HepG2 (cell line): ENCODE data around the gene RPGRIP1. TPM values are rescaled to one million over a fixed set of nuclear protein-coding genes. Genes with fewer than 3 reads are reported as not detected.
A peak's percentile ranks its signal among the peaks of the same experiment; 100 is the strongest.

Experiments used
- ATM ChIP-seq: fragments of 450-650 bp; IDR thresholded peaks from 2 replicates; pipeline ENCODE4 v1.7.1; 2017; ENCODE audit warnings: mild to moderate bottlenecking, borderline replicate concordance
- CBX2 ChIP-seq, 2 experiments: fragments of 200-600 bp in 1 of 2; sonication (generic); formaldehyde crosslinking in 1 of 2; IDR thresholded peaks; 2 replicates each; pipeline versions ENCODE4 v1.7.0 to v1.8.1; 2018 to 2022; ENCODE audit warnings: low read depth in 2 of 2, low read length in 1 of 2, mild to moderate bottlenecking in 1 of 2, missing genetic modification reagents in 1 of 2
- GATA4 ChIP-seq: sonication (generic); IDR thresholded peaks from 2 replicates; pipeline ENCODE4 v1.6.1; 2016; ENCODE audit warnings: antibody characterized with exemption, low read depth, borderline replicate concordance
- KDM4B ChIP-seq: sonication (generic); formaldehyde crosslinking; IDR thresholded peaks from 2 replicates; pipeline ENCODE4 v1.4.0; 2020; ENCODE audit warnings: missing genetic modification reagents
- KLF12 ChIP-seq: sonication (generic); formaldehyde crosslinking; IDR thresholded peaks from 2 replicates; pipeline ENCODE4 v1.4.0; 2020; ENCODE audit warnings: missing genetic modification reagents, borderline replicate concordance
- POLR2AphosphoS2 ChIP-seq: IDR thresholded peaks from 2 replicates; pipeline ENCODE4 v1.6.1; 2011; ENCODE audit warnings: low read depth, low read length, improper control_type of control experiment
- RBM39 ChIP-seq: fragments of 200-400 bp; formaldehyde crosslinking; IDR thresholded peaks from one replicate; pipeline ENCODE4 v1.6.1; 2018; ENCODE audit warnings: antibody characterized with exemption, mild to moderate bottlenecking, low read depth, low read length; ENCODE audit not compliant: poor library complexity, severe bottlenecking
- REXO4 ChIP-seq: sonication (generic); formaldehyde crosslinking; IDR thresholded peaks from 2 replicates; pipeline ENCODE4 v1.8.0; 2022; ENCODE audit warnings: missing genetic modification reagents, mild to moderate bottlenecking, borderline replicate concordance
- SKI ChIP-seq: fragments of 450-650 bp; IDR thresholded peaks from one replicate; pipeline ENCODE4 v1.6.1; 2018; ENCODE audit warnings: mild to moderate bottlenecking; ENCODE audit not compliant: partially characterized antibody
- TCF12 ChIP-seq, 2 experiments: fragments of 450-650 bp in 1 of 2; sonication (generic) in 1 of 2; formaldehyde crosslinking in 1 of 2; IDR thresholded peaks; 2 replicates each; pipeline versions ENCODE4 v1.6.1 to v1.8.0; 2017 to 2022; ENCODE audit warnings: antibody characterized with exemption in 1 of 2, mild to moderate bottlenecking in 1 of 2, missing genetic modification reagents in 1 of 2, moderate library complexity in 1 of 2
- ZNF333 ChIP-seq: sonication (generic); formaldehyde crosslinking; IDR thresholded peaks from 2 replicates; pipeline ENCODE4 v1.4.0; 2020; ENCODE audit warnings: mild to moderate bottlenecking, missing genetic modification reagents, borderline replicate concordance
- ZNF607 ChIP-seq: sonication (generic); formaldehyde crosslinking; IDR thresholded peaks from 2 replicates; pipeline ENCODE4 v1.5.1; 2020; ENCODE audit warnings: missing genetic modification reagents, mild to moderate bottlenecking, borderline replicate concordance
- ZNF629 ChIP-seq: sonication (generic); formaldehyde crosslinking; conservative IDR thresholded peaks from 2 replicates; pipeline ENCODE4 v1.5.0; 2020; ENCODE audit warnings: missing genetic modification reagents
- ZNF644 ChIP-seq: IDR thresholded peaks from 2 replicates; pipeline ENCODE4 v1.6.1; 2016; ENCODE audit warnings: low read depth
- ZNF674 ChIP-seq: sonication (generic); formaldehyde crosslinking; IDR thresholded peaks from 2 replicates; pipeline ENCODE4 v1.5.0; 2020; ENCODE audit warnings: low read depth, mild to moderate bottlenecking, missing genetic modification reagents
- ZNF703 ChIP-seq: sonication (generic); formaldehyde crosslinking; IDR thresholded peaks from 2 replicates; pipeline ENCODE4 v1.5.1; 2020; ENCODE audit warnings: missing genetic modification reagents, mild to moderate bottlenecking, moderate library complexity, borderline replicate concordance
- polyA plus RNA-seq, 8 experiments: library from polyadenylated mRNA; depleted of rRNA in 3 of 8; stranded (reverse) in 7 of 8; unstranded in 1 of 8; fragments of >200 nt; fragmentation: Illumina TruSeq in 4 of 8; extraction: Trizol in 4 of 8; gene quantifications; 2 replicates each; pipeline versions ENCODE4 v1.2.1 to v1.2.3, GENCODE V29; 2011 to 2016; ENCODE audit warnings: low read depth in 4 of 8, missing spikeins in 1 of 8, mixed read lengths in 1 of 8; ENCODE audit not compliant: insufficient read depth in 1 of 8
- total RNA-seq, 5 experiments: library from RNA; depleted of rRNA; stranded (reverse); fragments of >200 nt; fragmentation: Illumina TruSeq; extraction: Trizol; gene quantifications; 2 replicates each; pipeline ENCODE4 v1.2.3, GENCODE V29; 2016; ENCODE audit warnings: low read depth in 1 of 5
- TF ChIP-seq, protein P1 (sequence below): sonication (generic); formaldehyde crosslinking; IDR thresholded peaks from 2 replicates; pipeline ENCODE4 v1.4.0; 2020; ENCODE audit warnings: missing genetic modification reagents
- TF ChIP-seq, protein P2 (sequence below): sonication (generic); formaldehyde crosslinking; conservative IDR thresholded peaks from 2 replicates; pipeline ENCODE4 v1.4.0; 2020; ENCODE audit warnings: missing genetic modification reagents
- TF ChIP-seq, protein P3 (sequence below): sonication (generic); formaldehyde crosslinking; IDR thresholded peaks from 2 replicates; pipeline ENCODE4 v1.4.0; 2020; ENCODE audit warnings: missing genetic modification reagents
- TF ChIP-seq, protein P4 (sequence below): sonication (generic); formaldehyde crosslinking; IDR thresholded peaks from 2 replicates; pipeline ENCODE4 v1.5.0; 2020; ENCODE audit warnings: missing genetic modification reagents

The RPGRIP1 gene
- total and polyA plus RNA-seq, 2 of the 13 experiments (the other 11 are each of a cell fraction or from before 2014, with no cell fraction given): 0.13 to 1.1 TPM

DNA sequence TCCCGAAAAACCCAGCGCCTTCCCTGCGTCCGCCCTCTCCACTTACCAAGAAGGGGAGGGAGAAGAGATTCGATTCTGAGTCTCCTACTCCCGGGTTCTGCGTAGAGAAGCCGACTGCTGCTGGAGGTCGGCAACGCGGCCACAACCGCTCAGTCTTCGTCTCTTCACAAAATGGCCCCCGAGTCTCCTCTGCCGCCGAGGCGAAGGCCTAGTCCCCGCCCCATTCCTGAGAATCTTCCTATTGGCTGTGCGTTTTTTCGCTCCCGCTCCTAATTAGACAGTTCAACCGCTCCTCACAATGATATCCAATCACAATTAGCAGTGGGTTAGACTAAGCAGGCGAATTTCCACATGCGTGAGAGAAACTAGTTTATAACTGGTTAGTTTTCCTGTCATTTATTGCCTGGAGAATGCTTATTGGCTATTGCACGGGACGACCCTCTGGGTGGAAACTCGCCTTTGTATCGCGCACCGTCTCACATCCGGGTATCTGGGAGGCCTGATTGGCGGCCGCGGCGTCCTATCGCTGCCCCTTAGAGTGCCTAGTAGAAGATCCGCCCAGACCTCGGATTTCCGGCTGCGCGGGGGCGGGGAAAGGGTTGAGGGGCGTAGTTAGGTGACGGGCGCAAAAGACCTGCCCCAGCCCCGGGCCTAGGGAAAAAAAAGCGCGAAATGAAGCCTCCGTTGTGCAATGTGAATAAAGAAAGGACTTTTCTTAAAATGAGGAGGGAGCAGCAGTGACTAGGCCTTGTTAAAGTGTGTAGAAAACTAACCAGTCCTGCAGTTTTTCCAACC is 10.4 kb upstream of the RPGRIP1 start, which contains the start of gene HNRNPC (continued):
- TF ChIP-seq, protein P1, sequence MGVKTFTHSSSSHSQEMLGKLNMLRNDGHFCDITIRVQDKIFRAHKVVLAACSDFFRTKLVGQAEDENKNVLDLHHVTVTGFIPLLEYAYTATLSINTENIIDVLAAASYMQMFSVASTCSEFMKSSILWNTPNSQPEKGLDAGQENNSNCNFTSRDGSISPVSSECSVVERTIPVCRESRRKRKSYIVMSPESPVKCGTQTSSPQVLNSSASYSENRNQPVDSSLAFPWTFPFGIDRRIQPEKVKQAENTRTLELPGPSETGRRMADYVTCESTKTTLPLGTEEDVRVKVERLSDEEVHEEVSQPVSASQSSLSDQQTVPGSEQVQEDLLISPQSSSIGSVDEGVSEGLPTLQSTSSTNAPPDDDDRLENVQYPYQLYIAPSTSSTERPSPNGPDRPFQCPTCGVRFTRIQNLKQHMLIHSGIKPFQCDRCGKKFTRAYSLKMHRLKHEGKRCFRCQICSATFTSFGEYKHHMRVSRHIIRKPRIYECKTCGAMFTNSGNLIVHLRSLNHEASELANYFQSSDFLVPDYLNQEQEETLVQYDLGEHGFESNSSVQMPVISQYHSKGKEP (CRISPR knock-in tag): peak; percentile 94
- TF ChIP-seq ZNF644 (no peak), SKI (peak; percentile 16), ZNF607 (CRISPR knock-in tag) (peak; percentile 66; the same call in 1 of the 2 replicates), CBX2 (IDR thresholded peaks at IDR 0.05; ENCODE audit: low read depth, low read length) (no peak), CBX2 (CRISPR knock-in tag; IDR thresholded peaks at IDR 0.05; ENCODE audit: low read depth) (no peak), GATA4 (peak; percentile 80; the same call in 1 of the 2 replicates), ZNF674 (CRISPR knock-in tag) (no peak), KDM4B (CRISPR knock-in tag) (no peak), TCF12 (IDR thresholded peaks at IDR 0.05) (no peak), TCF12 (CRISPR knock-in tag; IDR thresholded peaks at IDR 0.05) (peak; percentile 60; the same call in 1 of the 2 replicates), RBM39 (peak; percentile 99), POLR2AphosphoS2 (peak; percentile 97), ZNF703 (CRISPR knock-in tag) (no peak), ZNF629 (CRISPR knock-in tag) (no peak; the same call in none of the 2 replicates), ATM (no peak), REXO4 (no peak), ZNF333 (peak; percentile 80; the same call in 1 of the 2 replicates), KLF12 (CRISPR knock-in tag) (peak; percentile 87)
- TF ChIP-seq, protein P2, sequence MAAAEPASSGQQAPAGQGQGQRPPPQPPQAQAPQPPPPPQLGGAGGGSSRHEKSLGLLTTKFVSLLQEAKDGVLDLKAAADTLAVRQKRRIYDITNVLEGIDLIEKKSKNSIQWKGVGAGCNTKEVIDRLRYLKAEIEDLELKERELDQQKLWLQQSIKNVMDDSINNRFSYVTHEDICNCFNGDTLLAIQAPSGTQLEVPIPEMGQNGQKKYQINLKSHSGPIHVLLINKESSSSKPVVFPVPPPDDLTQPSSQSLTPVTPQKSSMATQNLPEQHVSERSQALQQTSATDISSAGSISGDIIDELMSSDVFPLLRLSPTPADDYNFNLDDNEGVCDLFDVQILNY: peak; percentile 69; the same call in 1 of the 2 replicates
- TF ChIP-seq, protein P3, sequence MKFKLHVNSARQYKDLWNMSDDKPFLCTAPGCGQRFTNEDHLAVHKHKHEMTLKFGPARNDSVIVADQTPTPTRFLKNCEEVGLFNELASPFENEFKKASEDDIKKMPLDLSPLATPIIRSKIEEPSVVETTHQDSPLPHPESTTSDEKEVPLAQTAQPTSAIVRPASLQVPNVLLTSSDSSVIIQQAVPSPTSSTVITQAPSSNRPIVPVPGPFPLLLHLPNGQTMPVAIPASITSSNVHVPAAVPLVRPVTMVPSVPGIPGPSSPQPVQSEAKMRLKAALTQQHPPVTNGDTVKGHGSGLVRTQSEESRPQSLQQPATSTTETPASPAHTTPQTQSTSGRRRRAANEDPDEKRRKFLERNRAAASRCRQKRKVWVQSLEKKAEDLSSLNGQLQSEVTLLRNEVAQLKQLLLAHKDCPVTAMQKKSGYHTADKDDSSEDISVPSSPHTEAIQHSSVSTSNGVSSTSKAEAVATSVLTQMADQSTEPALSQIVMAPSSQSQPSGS (CRISPR knock-in tag): peak; percentile 56
- TF ChIP-seq, protein P4, sequence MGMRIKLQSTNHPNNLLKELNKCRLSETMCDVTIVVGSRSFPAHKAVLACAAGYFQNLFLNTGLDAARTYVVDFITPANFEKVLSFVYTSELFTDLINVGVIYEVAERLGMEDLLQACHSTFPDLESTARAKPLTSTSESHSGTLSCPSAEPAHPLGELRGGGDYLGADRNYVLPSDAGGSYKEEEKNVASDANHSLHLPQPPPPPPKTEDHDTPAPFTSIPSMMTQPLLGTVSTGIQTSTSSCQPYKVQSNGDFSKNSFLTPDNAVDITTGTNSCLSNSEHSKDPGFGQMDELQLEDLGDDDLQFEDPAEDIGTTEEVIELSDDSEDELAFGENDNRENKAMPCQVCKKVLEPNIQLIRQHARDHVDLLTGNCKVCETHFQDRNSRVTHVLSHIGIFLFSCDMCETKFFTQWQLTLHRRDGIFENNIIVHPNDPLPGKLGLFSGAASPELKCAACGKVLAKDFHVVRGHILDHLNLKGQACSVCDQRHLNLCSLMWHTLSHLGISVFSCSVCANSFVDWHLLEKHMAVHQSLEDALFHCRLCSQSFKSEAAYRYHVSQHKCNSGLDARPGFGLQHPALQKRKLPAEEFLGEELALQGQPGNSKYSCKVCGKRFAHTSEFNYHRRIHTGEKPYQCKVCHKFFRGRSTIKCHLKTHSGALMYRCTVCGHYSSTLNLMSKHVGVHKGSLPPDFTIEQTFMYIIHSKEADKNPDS (CRISPR knock-in tag): no peak
